NCI-H1694 (cell line): Measurements from ENCODE around the gene RBBP4.
"Not testable (repeated sequence)": the region's sequence is repeated elsewhere in the genome, so short reads cannot be mapped to it uniquely, and the experiment has no call there.

Source experiments
- DNase-seq: peaks from one replicate; lab custom pipeline; 2025; lab: John Stamatoyannopoulos, UW

RBBP4 gene

DNA sequence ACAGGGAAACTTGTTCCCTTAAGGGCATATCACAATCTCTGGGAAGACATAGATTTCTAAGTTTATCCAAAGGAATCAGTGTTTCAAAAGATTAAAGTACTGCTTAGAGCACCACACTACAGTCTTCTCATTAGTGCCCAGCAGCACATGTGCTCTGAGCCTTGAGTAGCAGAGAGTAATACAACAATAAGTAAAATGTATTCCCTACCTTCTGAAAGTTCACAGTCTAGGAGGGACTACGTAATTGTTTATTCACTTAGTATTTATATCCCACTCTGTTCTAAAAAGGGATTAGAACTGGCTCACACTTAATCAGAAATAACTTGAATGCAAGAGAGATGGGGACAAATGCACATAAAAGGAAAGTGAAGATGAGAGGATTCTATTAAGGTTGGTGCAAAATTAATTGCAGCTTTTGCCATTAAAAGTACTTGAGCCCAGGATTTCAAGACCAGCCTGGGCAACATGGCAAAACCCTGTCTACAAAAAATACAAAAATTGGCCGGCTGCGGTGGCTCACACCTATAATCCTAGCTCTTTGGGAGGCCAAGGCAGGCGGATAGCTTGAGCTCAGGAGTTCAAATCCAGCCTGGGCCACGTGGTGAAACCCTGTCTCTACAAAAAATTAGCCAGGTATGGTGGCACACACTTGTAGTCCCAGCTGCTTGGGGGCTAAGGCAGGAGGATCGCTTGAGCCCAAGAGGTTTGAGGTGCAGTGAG lies 42.6 kb downstream of the RBBP4 start:
- DNase-seq: no peak

DNA sequence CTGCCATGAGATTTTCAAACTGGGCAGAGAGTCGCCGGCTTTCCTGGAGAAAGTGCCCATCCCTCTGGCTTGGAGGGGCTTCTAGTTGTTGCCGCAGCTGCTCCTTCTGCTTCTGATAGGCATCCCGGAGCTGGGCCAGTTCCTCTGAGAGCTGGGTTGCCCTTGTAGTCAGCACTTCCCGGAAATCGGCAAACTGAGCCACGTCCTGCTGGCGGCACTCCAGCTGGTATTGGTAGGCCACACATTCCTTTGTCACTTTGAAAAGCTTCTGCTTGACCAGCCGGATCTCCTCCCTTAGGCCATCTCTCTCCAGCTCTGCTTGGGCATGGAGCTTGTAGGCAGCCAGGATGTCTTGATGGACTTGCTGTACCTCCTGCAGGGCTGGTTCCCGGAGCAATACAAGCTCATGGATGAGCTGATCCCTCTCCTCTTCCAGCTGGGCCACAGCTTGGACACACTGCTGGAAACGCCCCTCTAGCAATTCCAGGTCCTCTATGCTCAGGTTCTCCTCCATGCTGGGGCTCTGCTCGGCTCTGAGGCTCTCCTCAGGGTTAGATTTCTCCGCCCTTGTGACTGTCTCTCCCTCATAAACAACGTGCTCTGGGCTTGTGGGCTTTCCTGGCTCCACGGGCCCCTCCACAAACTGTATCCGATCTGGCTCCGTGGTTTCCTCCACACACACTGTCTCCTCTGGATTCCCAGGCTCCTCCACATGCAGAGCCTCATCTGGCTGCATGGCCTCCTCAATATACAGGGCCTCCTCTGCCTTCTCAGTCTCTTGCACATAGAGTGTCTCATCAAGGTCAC lies 44.3 kb downstream of the RBBP4 start:
- no peak for DNase-seq

DNA sequence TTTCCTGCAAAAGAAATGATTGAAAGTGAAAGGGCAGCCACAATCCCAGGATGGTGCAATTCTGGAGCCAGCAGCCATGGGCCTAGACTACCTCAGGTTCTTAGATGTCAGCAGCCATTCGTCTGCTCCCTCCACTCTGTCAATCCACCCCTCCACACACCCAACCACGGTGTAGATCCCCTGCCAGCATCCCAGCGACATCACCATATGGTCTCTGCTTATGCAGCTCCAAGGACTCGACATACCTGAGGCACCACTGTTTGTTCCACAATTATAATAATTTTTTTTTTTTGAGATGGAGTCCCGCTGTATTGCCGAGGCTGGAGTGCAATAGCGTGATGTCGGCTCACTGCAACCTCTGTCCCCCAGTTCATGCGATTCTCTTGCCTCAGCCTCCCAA lies 45.0 kb downstream of the RBBP4 start:
- DNase-seq: no peak

DNA sequence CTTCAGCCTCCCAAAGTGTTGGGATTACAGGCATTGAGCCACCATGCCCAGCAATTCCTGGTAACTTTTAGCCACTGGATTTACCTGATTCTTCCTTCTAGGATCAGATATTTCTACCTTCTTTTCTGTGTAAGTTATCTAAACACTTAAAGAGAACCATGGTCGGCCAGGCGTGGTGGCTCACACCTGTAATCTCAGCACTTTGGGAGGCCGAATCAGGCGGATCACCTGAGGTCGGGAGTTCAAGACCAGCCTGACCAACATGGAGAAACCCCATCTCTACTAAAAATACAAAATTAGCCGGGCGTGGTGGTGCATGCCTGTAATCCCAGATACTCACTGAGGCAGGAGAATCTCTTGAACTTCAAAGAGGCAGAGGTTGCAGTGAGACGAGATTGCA lies 46.0 kb downstream of the RBBP4 start:
- not testable (repeated sequence) for DNase-seq

DNA sequence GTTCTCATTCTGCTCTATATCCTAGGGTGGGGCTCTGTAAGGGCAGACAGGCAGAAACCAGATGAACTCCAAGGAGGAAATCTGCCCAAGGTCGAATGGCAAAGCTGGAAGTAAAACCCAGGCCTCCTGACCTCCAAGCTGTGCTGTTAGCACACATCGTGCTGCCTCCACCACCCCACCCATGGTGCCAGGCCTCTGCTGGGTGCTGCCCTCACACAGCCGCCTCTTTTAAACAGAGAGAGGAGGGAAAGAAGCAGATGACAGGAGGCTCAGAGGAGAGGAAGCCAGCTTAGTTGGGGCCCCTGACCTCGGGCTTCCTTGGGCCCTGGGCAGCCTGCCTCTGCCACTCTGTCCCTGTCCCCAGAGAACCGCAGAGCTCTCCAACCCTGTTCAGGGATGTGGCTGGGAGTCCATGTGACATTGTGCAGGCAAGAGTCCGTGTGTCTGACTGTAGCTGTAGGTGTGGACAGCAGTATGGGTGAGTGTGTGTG lies 50.5 kb downstream of the RBBP4 start:
- no peak for DNase-seq

DNA sequence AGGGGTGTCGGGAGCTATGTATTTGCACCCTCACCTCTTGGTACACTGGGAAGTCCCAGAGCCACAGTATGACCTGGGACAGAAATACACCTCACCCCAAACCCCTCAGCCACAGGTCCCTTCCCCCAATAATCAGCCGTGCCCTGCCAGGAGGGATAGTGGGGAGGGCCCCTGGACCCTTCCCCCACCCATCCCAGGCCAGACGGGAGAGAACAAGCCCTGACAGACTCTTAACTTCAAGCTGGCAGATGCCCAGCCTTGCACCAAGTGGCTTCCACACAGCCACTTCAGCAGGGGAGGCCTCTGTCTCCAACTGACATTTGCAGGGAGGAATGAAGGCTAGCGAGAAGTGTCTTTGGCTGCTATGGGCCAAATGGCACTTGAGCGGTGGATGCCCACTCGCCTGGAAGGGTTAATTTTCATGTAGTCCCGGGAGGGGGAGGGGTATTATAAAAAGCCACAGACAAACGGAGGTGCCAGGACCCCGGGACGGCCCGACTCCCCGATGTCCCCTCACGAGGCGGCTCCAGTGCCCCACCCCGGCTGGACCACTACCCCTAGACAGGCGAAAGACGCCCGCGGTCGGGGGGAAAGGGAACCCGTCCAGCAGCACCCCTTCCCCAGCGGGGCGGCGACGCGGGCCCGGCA lies 51.1 kb downstream of the RBBP4 start:
- no peak for DNase-seq

DNA sequence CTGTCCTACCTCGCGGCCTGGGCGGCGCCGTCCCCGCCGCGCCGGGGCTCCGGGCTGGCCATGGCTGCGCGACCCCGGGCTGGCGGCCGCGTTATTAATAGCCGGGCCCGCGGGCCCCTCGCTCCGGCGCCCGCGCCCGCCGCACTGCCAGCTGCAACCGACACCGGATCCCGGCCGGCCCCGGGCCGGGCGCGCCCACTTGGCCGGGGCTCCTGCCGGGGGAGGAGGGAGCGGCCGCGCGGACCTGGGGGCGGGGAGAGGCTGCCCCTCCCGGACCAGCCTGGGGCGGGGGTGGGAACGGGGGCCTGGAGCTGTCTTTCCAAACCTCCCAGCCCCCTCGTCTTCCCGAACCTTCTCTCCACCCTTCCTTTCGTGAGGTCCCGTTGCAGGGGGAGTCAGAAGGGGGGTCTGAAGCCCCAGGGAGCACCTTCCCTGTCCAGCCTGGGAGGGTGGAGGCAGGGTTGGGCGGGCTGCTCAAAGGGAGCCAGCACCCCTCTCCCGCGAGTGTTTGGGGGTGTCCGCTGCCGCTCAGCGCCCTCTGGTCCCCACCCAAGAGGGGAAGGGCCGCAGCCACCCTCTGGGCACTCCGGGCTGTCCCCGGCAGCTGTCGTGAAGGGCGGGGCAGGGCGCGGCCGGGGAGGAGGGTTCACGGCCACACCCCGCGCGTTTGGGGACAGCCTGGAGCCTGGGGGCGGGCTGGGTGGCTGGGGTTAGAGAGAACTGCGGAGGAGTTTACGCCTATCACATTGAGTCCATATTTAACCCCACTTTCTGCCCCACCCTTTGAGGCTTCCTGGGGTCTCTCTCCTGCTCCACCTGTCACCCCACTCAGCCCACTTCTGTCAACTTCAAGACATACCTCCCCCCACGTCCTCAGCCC lies 51.8 kb downstream of the RBBP4 start, which contains the start of gene SYNC:
Gene SYNC, minus strand, starts transcription at position 172 of the 880 bp plus-strand sequence. Its CDS starts 110 bp downstream, at position 62.
- DNase-seq: no peak

DNA sequence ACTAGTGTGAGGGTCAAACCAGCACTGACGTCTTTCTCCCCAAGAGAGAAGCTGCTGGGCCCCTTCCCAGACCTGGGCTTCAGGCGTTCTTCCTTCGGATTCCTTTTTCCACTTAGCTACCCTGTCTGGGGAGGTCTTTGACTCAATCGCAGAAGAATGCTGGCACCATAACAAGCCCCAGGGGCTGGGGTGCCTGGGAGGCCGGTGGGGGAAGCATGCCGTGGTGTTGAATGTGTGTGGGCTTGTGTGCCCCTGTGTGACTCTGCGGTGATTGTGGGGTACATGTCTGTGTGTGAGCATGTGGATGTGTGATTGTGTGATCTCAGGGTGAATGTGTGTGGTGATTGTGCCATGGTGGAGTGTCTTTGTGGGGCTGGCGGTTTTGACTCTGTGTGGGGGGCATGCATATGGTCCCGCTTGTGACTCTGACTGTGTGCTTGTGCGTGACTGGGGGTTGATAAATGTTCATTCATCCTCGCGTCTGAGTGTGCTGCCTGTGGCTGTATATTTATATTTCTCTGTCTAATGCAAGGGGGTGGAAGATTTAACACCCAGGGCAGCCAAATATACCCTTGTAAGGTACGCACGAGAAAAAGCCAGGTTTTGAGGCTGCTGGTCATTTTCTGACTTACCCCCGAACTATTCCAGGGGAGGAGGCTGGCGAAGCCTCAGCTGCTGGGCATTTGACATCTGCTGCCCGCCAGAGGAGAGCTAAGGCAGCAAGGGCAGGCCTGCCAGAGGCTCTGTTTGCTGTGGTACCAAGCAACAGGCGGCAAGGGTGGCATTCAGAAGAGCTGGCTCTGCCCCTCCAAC lies 52.7 kb downstream of the RBBP4 start:
- no peak for DNase-seq

DNA sequence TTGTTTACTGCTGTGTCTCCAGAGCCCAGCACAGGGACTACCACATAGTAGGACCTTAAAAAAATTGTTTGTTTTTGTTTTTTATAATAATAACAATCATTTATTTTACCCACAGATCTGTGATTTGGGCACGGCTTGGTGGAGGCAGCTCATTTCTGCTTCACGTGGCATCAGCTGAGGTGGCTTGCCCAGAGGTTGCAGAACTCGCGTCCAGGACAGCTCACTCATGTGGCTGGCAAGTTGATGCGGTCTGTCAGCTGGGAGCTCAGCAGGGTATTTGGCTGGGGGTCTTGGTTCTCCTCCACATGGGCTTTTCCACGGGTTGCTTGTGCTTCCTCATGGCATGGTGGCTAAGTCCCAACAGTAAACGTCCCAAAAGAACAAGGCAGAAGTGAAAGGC lies 54.5 kb downstream of the RBBP4 start:
- no peak for DNase-seq

DNA sequence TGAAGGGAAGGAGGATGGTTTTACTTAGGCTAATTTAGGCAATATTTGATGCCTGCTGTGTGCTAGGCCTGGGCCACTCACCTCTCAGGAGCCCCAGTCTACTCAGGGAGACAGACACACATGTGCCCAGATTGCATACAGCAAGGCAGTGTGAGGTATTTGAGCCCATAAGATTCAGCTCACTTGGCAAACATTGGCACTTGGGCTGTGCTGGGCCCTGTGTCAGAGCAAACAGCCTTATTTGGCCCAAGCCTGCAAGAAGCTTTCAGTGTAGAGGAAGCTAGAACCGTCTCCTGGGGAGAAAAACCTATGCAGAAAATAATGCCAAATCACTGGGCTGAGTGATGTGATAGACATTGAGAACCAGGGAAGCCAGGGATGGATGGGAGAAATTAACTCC lies 55.5 kb downstream of the RBBP4 start:
- DNase-seq: no peak

DNA sequence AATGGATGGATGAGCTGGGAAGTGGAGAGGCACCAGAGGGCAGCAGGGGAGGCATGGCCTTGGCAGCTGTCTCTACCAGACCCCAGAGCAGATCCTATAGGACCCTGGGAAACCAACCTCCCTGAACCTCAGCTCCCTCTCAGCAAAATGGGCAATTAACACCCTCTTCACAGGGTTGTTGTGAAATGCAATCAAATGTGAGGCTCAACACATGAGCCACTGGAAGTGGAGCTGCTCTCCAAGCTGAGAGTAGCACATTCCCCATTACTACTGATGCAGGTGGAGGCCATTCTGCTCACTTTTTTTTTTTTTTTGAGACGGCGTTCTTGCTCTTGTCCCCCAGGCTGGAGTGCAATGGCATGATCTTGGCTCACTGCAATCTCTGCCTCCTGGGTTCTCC lies 58.1 kb downstream of the RBBP4 start:
- no peak for DNase-seq

DNA sequence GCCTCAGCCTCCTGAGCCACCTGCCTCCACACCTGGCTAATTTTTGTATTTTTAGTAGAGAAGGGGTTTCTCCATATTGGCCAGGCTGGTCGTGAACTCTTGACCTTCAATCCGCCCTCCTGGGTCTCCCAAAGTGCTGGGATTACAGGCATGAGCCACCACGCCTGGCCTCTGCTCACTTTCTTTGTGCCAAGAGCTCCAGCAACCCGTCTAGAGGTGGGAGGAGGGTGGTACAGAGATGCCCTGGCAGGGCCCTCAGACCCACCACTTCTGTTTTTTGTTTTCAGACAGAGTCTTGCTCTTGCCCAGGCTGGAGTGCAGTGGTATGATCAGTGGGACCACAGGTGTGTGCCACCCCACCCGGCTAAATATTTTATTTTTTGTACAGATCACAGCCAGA lies 58.5 kb downstream of the RBBP4 start:
- DNase-seq: no peak

DNA sequence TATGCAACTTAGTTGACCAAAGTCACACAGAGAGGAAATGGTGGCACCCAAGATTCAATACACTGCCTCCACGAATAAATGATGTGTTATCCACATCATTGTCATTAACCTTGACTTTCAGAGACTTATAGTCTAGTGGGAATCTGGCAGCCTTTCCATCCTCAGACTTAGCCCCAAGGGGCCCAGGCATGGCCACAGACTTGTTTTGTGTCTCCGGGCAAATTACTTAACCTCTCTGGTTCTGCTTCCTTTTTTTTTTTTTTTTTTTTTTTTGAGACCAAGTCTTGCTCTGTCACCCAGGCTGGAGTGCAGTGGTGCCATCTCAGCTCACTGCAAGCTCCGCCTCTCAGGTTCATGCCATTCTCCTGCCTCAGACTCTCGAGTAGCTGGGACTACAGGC lies 60.2 kb downstream of the RBBP4 start:
- DNase-seq: not testable (repeated sequence)

DNA sequence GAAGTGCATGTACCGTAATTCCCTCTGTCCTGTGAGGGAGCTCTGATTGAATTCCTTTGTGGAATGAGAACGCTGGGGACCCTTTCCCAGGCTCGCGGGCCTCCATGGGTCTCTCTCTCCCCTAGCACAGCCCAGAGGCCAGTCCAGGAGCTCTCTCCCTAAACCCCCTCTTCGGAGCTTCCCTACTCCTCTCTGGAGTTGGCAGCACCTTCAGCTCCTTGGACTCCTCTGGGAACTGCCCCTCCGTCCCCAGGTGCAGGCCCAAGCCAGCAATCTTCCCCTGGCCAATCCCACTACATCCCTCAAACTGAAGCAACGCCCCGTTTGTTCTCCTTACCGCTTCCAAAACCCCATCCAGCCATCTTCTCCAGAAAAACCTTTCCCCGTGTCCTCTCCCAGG lies 62.1 kb downstream of the RBBP4 start:
- DNase-seq: no peak

DNA sequence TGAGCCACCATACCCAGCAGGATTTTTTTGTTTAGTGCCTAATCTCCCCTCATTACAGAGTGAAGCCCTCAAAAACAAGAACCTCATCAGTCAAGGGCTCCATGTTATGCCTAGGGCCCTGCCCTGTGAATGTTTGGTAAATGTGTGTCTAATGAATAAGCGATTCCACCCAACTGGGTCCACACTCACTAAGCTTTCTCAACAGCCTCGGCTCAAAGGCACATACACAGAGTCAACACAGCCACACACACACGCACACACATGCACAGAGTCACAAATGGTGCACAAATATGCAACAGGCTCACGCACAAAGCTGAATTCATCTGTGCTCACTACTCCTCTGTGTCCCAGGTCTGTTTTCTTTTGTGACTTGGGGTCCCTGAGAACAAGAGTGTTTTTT lies 63.3 kb downstream of the RBBP4 start:
- DNase-seq: no peak

DNA sequence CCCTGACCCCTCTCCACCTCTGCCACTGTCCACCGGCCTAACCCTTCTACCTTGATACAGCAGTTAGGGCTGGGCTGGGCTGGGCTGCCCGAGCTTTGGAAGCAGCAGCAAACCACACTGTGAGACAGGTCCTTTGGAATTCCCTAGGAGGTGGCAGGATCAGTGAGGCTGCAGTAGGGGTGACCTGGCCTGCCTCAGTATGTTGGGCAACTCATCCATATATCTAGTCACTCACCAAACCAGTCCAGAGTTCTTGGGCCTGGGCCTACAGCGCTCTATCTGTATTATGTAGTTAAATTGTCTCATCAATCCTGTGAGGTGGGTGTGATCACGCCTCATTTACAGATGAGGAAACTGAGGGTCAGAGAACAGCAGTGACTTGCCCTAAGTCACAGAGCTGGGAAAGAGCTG lies 64.9 kb downstream of the RBBP4 start:
- no peak for DNase-seq

DNA sequence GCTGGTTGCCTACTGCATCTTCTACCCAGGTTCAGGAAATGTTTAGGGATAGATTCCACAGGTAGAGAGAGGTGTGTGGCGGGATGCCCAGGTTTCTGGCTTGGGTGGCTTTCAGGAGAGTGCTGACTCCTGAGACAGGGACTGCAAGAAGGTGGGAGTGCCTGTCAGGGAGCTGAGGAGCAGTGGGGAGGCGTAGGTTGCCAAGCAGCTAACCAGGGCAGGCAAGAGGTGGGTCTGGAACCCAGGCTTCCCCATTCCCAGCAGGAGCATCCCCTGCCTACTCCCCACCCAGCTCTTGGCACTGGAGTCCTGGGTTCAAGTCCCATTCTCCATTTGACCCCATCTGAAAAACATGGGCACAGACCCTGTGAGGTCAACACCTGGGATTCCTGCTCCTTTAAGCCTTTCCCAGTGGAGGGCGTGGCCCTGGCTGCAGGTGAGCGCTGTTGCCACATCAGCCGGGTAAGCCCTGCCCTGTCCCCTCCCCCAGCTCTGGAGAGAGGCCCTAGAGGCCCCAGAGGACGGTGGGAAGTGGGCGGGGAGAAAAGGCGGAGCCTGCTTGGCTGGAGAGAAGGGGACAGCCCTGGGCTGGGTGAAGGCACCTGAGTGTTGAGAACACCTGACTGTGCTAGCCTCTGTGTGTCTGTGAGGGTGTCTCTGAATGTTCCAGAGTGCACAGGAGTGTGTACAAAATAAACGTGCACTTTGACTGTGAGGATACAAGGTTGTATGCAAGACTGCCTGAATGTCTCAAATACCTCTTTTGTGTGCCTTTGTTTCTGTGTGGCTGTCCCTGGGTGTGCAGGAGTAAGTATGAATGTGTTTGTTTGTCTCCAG lies 65.5 kb downstream of the RBBP4 start:
- DNase-seq: no peak

DNA sequence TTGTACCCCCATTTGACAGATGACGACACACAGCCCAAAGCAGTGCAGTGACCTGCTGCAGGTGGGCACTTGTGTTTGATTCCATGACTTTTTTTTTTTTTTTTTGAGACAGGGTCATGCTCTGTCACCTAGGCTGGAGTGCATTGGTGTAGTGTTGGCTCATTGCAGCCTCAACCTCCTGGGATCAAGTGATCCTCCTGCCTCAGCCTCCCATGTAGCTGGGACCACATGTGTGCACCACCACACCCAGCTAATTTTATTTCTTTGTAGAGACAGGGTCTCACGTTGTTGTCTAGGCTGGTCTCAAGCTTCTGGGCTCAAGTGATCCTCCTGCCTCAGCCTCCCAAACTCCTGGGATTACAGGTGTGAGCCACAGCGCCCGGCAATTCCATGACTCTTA lies 66.5 kb downstream of the RBBP4 start:
- DNase-seq: no peak

DNA sequence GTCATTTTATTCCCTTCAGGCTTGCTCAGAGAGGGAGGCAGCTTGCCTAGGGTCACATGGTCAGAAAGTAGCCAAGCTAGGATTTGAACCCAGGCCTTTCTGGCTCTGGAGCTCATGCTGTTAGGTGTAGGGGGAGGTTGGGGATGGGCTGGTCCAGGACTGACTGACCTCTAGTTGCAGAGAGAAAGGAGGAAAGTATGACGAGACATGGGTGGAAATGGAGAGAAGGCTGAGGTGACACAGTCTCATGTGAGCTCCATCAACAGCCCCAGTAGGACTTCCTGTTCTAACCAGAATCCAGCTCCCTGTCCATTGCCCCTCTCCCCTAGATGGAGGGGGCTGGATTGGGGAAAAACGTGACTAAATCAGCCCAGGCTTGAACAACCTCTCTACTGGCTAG lies 67.0 kb downstream of the RBBP4 start:
- no peak for DNase-seq

DNA sequence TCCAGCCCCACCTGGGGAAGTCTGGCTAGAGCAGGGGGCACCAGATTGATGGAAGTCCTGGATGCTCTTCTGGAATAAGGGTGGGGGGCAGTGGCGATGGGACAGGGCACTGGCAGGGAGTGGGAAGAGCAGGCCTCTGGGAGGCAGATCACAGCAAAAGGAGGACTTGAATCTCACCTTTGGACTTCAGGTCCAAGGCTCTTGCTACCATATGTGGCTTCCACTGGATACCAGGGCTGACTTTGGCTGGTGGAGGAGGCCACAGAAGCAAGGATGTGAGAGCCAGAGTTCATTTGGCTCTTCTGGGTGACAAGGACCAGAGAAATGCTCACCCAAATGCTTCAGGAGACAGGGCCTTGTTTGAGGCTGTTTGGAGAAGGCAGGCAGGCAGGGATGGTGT lies 67.5 kb downstream of the RBBP4 start:
- DNase-seq: no peak
